ENCODE data around the gene SYT17. TPM values are rescaled to one million over a fixed set of nuclear protein-coding genes. Genes with fewer than 3 reads are reported as not detected.

SYT17 gene
- total and polyA plus RNA-seq, 10 of the 15 experiments (the other 5 are each of a cell fraction or from before 2014, with no cell fraction given) = 3.7 to 12.3 (median 5.0) TPM

DNA sequence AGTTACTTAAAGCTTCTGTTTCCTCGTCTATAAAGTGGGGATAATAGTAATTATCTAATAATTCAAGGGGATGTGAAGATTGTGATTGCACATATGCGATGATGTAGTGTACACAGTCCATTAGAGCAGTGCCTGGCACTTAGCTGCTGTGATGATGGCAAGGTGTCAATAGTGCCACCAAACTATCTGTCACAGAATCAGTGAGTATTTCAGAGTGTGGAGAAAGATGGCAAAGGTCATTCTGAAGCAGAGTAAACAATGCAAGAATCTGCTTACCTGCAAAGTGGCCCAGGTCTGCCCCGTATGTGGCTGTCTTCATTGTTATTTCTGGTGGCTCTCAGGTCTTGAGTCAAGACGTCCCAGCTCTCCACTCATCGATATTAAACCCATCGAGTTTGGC, 15.1 kb downstream of the SYT17 start (continued):
- no peak for TF ChIP-seq CUX1 (IDR thresholded peaks at IDR 0.05; ENCODE audit: insufficient replicate concordance, low read depth, low read length)
- no peak for TF ChIP-seq IKZF1 (conservative IDR thresholded peaks at IDR 0.05)
- TF ChIP-seq, protein P1, sequence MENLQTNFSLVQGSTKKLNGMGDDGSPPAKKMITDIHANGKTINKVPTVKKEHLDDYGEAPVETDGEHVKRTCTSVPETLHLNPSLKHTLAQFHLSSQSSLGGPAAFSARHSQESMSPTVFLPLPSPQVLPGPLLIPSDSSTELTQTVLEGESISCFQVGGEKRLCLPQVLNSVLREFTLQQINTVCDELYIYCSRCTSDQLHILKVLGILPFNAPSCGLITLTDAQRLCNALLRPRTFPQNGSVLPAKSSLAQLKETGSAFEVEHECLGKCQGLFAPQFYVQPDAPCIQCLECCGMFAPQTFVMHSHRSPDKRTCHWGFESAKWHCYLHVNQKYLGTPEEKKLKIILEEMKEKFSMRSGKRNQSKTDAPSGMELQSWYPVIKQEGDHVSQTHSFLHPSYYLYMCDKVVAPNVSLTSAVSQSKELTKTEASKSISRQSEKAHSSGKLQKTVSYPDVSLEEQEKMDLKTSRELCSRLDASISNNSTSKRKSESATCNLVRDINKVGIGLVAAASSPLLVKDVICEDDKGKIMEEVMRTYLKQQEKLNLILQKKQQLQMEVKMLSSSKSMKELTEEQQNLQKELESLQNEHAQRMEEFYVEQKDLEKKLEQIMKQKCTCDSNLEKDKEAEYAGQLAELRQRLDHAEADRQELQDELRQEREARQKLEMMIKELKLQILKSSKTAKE (IDR thresholded peaks at IDR 0.05; ENCODE audit: low read depth, poor library complexity, severe bottlenecking) = no peak
- TF ChIP-seq SMAD5 (IDR thresholded peaks at IDR 0.05; ENCODE audit: low read depth) = no peak
- TF ChIP-seq SIN3A (IDR thresholded peaks at IDR 0.05; ENCODE audit: low read depth, low read length) = no peak

Measured in GM12878 (cell line).